Bronchial epithelial cell (primary cell): ENCODE data around the gene USH1C. TPM values are rescaled to one million over a fixed set of nuclear protein-coding genes. Genes with fewer than 3 reads are reported as not detected.

Source experiments
- DNase-seq: peaks from one replicate; pipeline ENCODE4 v3.0.0-alpha.2; 2010; ENCODE audit warnings: low read depth
- FAIRE-seq: peaks from 2 replicates; lab custom pipeline; 2011; peaks lifted over from hg19 to GRCh38; lab: Jason Lieb, UNC
- H3K27me3 ChIP-seq: 2 replicates; pipeline ENCODE4 v1.5.1; 2011; ENCODE audit warnings: low read length; ENCODE audit not compliant: control insufficient read depth, insufficient read depth
- H3K36me3 ChIP-seq: 2 replicates; pipeline ENCODE4 v1.5.1; 2011; ENCODE audit warnings: low read length; ENCODE audit not compliant: control insufficient read depth, insufficient read depth
- H3K4me3 ChIP-seq: 2 replicates; pipeline ENCODE4 v1.5.1; 2011; ENCODE audit warnings: mild to moderate bottlenecking, low read depth, low read length, control low read depth
- total RNA-seq: library from RNA; depleted of rRNA; stranded (reverse); fragments of >200 nt; gene quantifications from 2 replicates; pipeline ENCODE4 v1.2.1, GENCODE V29; 2014
- TF ChIP-seq, protein P1 (sequence below): IDR thresholded peaks from 2 replicates; pipeline ENCODE4 v1.5.1; 2011; ENCODE audit warnings: mild to moderate bottlenecking, moderate library complexity, low read length, control low read depth, inconsistent platforms; ENCODE audit not compliant: insufficient read depth, severe bottlenecking

The USH1C gene
- total RNA-seq, 1 donor from 2014 or later, result not detected

DNA sequence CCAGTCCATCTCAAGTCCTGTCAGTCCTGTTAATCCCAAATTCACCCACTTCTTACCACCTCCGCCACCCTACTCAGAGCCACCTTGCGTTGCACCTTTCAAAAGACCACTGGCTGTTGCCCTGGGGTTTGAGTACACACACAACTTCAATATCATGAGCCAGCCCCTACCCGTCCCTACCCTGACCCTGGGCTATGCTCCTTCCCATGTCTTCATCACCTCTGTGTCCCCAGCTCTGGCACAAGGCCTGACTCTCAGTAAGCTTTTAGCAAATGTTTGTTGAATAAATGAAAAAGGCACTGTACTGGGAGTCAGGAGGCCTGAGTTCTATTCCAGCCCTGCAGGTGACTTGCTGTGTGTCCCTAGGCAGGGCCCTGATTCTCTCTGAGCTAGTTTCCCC, 29.3 kb upstream of the USH1C start:
- FAIRE-seq, result no peak
- Histone ChIP-seq H3K27me3 (peaks cover 7% of the 10 kb centered on the region), H3K36me3 (no peaks in the 10 kb centered on the region), H3K4me3 (no peak overlapping the region)
- DNase-seq, result no peak
- TF ChIP-seq, protein P1, sequence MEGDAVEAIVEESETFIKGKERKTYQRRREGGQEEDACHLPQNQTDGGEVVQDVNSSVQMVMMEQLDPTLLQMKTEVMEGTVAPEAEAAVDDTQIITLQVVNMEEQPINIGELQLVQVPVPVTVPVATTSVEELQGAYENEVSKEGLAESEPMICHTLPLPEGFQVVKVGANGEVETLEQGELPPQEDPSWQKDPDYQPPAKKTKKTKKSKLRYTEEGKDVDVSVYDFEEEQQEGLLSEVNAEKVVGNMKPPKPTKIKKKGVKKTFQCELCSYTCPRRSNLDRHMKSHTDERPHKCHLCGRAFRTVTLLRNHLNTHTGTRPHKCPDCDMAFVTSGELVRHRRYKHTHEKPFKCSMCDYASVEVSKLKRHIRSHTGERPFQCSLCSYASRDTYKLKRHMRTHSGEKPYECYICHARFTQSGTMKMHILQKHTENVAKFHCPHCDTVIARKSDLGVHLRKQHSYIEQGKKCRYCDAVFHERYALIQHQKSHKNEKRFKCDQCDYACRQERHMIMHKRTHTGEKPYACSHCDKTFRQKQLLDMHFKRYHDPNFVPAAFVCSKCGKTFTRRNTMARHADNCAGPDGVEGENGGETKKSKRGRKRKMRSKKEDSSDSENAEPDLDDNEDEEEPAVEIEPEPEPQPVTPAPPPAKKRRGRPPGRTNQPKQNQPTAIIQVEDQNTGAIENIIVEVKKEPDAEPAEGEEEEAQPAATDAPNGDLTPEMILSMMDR, result no peak

DNA sequence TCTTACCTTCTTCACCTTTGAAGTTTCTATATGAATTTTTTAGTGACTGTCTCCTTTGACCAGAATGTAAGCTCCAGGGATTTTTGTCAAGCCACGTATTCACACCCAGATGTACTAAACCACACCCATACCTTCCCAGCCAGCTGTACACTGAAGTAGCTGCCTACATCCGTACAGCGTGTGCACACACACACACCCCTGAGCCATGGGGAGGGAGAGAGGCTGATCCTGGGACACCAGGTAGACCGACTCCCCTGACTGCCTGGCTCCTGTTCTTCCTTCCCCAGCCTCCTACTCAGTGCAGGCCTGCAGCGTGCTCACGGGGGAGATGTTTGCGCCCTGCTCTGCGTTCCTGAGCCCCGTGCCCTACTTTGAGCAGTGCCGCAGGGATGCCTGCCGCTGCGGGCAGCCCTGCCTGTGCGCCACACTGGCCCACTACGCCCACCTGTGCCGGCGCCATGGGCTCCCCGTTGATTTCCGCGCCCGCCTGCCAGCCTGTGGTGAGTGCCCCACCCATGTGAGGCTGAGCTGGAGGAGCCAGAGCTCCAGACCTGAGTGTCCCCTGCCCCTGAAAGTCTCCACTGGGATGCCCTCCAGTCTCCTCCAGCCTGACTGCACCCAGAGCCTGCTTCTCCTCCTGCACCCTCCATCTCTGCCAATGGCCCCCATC, 28.7 kb upstream of the USH1C start:
- no peak for DNase-seq
- TF ChIP-seq, protein P1, result no peak

DNA sequence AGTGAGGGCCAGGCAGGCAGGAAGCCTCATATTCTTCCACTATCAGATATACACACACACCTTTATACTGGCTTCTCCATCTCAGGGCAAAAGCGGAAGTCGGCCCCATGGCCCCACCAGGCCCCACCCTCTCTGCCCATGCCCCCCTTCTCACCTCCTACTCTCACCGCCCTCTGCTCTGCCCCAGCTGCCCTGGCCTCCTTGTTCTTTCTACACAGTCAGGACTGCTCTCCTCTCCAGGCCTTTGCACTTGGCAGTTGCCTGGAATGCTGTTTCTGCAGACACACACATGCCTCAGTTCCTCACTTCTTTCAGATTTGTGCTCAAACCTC, 28.1 kb upstream of the USH1C start:
- no peak for DNase-seq
- peaks cover 7% of the 10 kb centered on the region for H3K27me3 ChIP-seq
- no peak for FAIRE-seq
- no peaks in the 10 kb centered on the region for H3K36me3 ChIP-seq
- H3K4me3 ChIP-seq, result no peak overlapping the region
- TF ChIP-seq, protein P1, result no peak

More for the DNA sequence above, 28.7 kb upstream of the USH1C start:
- H3K36me3 ChIP-seq, result no peaks in the 10 kb centered on the region
- no peak for FAIRE-seq
- H3K27me3 ChIP-seq, result peaks cover 7% of the 10 kb centered on the region
- H3K4me3 ChIP-seq, result no peak overlapping the region

DNA sequence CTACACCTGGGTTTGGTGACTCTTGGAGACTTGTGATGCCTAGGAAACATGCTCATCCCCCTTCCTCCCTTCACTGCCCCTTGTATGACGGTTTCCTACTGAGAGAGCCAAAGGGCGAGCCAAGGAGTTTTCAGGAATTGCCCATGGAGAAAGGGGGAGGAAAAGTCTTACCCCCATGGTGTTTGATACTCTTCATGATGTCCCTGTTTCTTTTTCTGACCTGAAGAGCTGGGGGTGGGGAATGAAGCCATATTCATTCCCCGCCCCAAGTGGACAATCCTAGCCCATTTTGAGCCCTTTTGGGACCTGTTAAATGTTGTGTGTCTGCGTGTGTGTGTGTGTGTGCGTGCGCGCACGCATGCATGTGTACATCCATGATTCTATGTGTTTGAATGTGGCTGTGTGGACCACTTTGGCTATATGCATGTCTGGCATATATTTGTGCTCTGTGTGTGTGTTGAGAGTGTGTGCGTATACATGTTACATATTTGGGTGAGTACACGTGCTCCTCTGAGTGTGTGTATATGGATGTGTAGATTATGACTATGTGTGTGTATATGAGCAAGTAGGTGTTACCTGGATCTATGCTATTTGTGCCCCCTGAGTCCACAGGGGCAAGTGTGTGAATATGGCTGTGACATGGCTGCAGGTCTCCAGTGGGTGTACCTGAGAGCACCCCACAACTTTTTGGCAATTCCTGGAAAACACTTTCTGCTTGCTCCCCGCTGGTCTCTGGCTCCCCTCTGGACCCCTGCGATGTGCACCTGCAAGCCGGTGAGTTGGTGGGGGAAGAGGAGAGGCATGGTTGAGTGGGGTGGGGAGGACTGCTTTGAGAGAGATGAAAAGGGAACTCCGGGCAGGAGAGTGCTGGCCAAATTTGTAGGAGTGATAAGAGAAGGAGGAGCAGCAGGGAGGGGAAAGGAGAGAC, 27.5 kb upstream of the USH1C start:
- FAIRE-seq, result peak; percentile 88
- H3K36me3 ChIP-seq, result no peaks in the 10 kb centered on the region
- peaks cover 4% of the 10 kb centered on the region for H3K27me3 ChIP-seq
- no peak overlapping the region for H3K4me3 ChIP-seq
- TF ChIP-seq, protein P1, result no peak
- DNase-seq, result no peak

DNA sequence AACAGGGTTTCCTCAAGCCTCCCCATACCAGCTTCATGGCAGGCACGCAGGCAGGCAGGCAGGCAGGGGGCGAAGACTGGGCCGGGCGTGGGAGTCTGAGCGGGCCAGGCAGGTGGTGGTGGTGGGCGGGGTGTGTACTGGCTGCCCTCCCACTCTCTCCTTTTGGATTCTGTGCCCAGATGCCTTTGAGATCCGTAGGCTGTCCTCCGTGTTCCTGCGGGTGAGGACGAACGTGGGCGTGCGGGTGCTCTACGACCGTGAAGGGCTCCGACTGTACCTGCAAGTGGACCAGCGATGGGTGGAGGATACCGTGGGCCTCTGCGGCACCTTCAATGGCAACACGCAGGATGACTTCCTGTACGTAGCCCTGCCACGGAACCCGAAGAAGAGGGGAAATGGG, 25.8 kb upstream of the USH1C start:
- no peak for DNase-seq
- no peak overlapping the region for H3K4me3 ChIP-seq
- peaks cover 4% of the 10 kb centered on the region for H3K27me3 ChIP-seq
- no peaks in the 10 kb centered on the region for H3K36me3 ChIP-seq
- no peak for FAIRE-seq
- TF ChIP-seq, protein P1, result no peak
